Measurements from ENCODE around the gene TBC1D22A.

Gene TBC1D22A

GRCh38 chr22:47199261-47199978 lies 437.0 kb downstream of the TBC1D22A start:
- DNase-seq, result no peak

- DNase-seq, result no peak
Observed at GRCh38 chr22:47199979-47200272, 437.5 kb downstream of the TBC1D22A start.

GRCh38 chr22:47200273-47201051 lies 438.0 kb downstream of the TBC1D22A start:
- DNase-seq, result no peak

- DNase-seq, result no peak
Observed at GRCh38 chr22:47201186-47201995, 438.9 kb downstream of the TBC1D22A start.

GRCh38 chr22:47201996-47202818 lies 439.8 kb downstream of the TBC1D22A start:
- no peak for DNase-seq

- DNase-seq, result no peak
Observed at GRCh38 chr22:47202819-47203553, 440.5 kb downstream of the TBC1D22A start.

GRCh38 chr22:47203554-47203991 lies 441.1 kb downstream of the TBC1D22A start:
- no peak for DNase-seq

GRCh38 chr22:47204002-47204979 lies 441.8 kb downstream of the TBC1D22A start:
- no peak for DNase-seq

GRCh38 chr22:47205081-47205491 lies 442.6 kb downstream of the TBC1D22A start:
- DNase-seq, result no peak

GRCh38 chr22:47205554-47205953 lies 443.1 kb downstream of the TBC1D22A start:
- no peak for DNase-seq

- DNase-seq, result no peak
Observed at GRCh38 chr22:47206164-47206563, 443.7 kb downstream of the TBC1D22A start.

GRCh38 chr22:47206666-47207218 lies 444.3 kb downstream of the TBC1D22A start:
- DNase-seq, result no peak

GRCh38 chr22:47207387-47207786 lies 444.9 kb downstream of the TBC1D22A start:
- no peak for DNase-seq

GRCh38 chr22:47207846-47208554 lies 445.6 kb downstream of the TBC1D22A start:
- DNase-seq, result no peak

GRCh38 chr22:47208630-47209029 lies 446.2 kb downstream of the TBC1D22A start:
- no peak for DNase-seq

- no peak for DNase-seq
Observed at GRCh38 chr22:47209040-47209514, 446.6 kb downstream of the TBC1D22A start.

- no peak for DNase-seq
Observed at GRCh38 chr22:47209547-47210023, 447.1 kb downstream of the TBC1D22A start.

- no peak for DNase-seq
Observed at GRCh38 chr22:47210112-47210657, 447.7 kb downstream of the TBC1D22A start.

GRCh38 chr22:47210686-47211085 lies 448.2 kb downstream of the TBC1D22A start:
- no peak for DNase-seq

Data from NCI-H1105 (cell line).